Smooth muscle cell of the brain vasculature (primary cell): ENCODE results near the gene KRTAP4-2.
"Not testable (repeated sequence)": the region's sequence is repeated elsewhere in the genome, so short reads cannot be mapped to it uniquely, and the experiment has no call there.

Experiments
- DNase-seq: peaks from one replicate; pipeline ENCODE4 v3.0.0-alpha.2; 2012; ENCODE audit warnings: low read depth, low spot score

Gene KRTAP4-2

GRCh38 chr17:41163828-41164227 lies 14.2 kb downstream of the KRTAP4-2 start:
- no peak for DNase-seq

DNA sequence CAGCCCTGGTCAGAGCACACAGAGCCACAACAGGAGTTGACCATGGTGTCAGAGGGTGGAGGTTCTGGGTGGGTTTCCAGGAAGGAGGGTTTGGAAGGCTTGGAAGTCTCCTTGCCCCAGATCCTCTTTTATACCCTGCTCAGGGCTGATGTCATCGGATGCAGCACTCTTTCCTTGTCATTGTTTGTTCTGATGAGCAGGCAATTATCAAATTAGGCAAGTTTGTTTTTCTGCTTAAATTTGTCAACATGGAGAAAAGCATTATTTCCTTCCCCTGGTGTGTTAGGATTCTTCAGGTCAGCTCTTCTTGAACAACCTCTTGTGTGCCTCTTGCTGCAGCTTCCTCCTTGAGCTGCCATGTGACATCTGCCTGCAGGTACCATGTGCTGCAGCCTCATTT lies 17.4 kb downstream of the KRTAP4-2 start, which contains the start of gene KRTAP4-4:
KRTAP4-4 (minus strand) TSS at position 101 of the 400 bp plus-strand sequence; CDS start at position 44, 57 bp downstream.
- no peak for DNase-seq

DNA sequence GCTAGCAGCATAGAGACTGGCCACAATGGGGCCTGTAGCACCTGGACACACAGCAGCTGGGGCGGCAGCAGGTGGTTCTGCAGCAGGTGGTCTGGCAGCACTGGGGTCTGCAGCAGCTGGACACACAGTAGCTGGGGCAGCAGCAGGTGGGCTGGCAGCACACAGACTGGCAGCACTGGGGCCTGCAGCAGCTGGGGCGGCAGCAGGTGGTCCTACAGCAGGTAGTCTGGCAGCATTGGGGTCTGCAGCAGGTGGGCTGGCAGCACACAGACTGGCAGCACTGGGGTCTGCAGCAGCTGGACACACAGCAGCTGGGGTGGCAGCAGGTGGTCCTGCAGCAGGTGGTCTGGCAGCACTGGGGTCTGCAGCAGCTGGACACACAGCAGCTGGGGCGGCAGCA lies 17.8 kb downstream of the KRTAP4-2 start:
- DNase-seq = not testable (repeated sequence)

DNA sequence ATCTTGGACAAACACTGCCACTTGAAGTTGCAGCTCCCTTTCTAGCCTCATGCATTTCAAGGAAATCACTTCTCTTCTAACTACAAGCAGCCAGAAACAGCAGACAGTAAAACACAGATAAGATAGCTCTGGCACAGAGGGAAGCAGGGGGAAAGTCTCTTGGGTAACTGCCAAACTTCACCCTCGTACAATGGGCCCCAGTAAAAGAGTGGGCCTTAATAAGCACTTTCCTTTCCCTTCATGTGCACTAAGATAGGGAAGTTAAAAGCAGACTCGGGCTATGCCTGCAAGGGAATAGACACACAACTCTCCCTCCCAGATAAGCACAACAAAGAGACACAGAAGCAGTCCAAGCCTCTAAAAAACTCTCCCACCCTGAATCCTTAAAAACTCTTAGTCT lies 24.2 kb downstream of the KRTAP4-2 start:
- no peak for DNase-seq

- DNase-seq = no peak
These were observed 26.5 kb downstream of the KRTAP4-2 start for GRCh38 chr17:41151525-41151924.

GRCh38 chr17:41150026-41150425 lies 28.0 kb downstream of the KRTAP4-2 start:
- no peak for DNase-seq

DNA sequence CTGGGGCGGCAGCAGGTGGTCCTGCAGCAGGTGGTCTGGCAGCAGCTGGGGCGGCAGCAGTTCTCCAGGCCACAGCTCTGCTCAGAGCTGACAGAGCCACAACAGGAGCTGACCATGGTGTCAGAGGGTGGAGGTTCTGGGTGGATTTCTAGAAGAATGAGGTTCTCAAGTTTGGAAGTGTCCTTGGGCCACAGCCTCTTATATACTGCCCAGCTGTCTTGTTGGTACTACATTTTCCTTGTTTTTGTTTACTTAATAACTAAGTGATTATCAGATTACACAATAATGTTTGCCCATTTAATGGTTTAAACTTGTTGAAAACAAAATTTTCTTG lies 28.4 kb downstream of the KRTAP4-2 start, which contains the start of gene KRTAP4-5:
KRTAP4-5 (minus strand) TSS at position 174 of the 334 bp plus-strand sequence; CDS start at position 116, 58 bp downstream.
- DNase-seq = no peak

- not testable (repeated sequence) for DNase-seq
These were observed 28.9 kb downstream of the KRTAP4-2 start for GRCh38 chr17:41148971-41149651.

DNA sequence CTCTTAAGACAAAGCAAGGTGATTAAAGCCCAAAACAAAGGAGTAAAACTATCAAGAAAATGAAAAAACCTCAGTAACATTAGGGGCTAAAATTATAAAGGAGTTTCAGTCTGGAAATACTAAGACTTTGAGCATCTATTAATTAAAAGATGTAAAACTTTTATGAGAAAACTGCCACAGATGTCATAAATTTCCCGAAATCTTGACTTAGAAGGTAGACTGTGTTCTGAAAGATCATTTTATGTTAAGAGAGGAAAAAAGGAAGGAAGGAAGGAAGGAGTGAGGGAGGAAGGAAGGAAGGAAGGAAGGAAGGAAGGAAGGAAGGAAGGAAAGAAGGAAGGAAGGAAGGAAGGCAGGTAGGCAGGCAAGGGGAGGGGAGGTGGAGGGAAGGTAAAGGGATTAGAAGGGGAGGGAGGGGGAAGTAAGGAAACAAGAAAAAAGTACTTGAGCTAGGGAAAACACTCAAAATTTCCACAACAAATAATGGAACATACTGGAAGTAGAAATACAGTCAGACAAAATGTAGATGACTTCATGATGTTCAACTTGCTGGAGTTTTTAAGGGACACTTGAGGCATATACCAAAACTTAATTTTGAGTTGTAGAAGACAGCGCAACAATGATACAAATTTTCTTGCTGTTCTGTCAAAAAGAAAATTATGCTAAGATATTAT lies 30.4 kb downstream of the KRTAP4-2 start:
- DNase-seq = no peak

DNA sequence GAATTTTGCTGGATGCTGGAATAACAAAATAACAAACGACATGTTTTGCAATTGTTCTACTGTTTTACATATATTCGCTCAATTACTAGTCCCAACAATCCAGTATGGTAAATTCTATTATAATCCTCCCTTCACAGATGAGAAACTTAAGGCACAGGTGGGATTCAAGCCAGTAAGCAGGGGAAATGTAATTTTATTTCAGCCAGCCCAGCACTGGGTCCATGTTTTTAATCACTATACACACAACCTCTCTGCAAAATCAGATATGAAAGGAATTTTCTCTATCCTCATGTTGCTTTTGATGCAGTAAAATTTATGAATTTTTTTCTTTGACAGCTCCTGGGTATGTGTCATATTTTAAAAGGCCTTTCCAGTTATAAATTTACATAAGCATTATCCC lies 32.8 kb downstream of the KRTAP4-2 start:
- DNase-seq = no peak

GRCh38 chr17:41144846-41145245 lies 33.2 kb downstream of the KRTAP4-2 start:
- DNase-seq = no peak

GRCh38 chr17:41141361-41141760 lies 36.7 kb downstream of the KRTAP4-2 start:
- DNase-seq = no peak

GRCh38 chr17:41140360-41141131 lies 37.5 kb downstream of the KRTAP4-2 start, which contains the start of gene KRTAP4-6:
KRTAP4-6 (minus strand) TSS chr17:41140544; CDS start chr17:41140487, 57 bp downstream.
- DNase-seq = no peak

DNA sequence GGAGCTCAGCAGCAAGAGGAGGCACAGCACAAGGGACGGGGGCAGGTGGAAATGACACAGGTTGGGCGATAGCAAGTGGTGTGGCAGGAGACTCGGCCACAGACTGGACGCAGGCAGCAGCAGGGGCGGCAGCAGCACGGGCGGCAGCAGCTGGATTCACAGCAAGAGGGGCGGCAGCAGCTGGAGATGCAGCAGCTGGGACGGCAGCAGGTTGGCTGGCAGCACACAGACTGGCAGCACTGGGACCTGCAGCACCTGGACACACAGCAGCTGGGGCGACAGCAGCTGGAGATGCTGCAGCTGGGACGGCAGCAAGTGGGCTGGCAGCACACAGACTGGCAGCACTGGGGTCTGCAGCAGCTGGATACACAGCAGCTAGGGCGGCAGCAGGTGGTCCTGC lies 38.2 kb downstream of the KRTAP4-2 start:
- DNase-seq = not testable (repeated sequence)

- DNase-seq = no peak
These were observed 43.9 kb downstream of the KRTAP4-2 start for GRCh38 chr17:41133880-41134735.

DNA sequence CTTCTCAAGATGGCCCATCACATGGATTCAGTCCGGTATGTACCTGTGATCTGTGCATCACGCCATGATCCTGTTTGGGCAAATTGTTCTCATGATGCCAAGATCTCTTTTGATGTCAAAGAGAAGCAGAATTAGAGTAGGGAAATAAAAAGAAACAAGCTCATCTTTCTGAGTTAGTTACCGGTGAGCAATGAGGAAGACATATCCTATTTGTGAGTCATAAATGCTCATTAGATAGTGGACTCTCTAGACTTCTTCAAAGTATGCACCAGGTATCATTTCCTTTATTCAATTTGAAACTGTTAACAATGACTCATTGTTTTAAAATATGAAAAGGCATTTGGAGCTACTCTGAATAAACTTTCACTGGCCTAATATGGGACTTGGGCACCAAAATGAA lies 46.0 kb downstream of the KRTAP4-2 start:
- DNase-seq = no peak
